IMR-90 (cell line): Measurements from ENCODE around the gene LETM1. TPM values are rescaled to one million over a fixed set of nuclear protein-coding genes. Genes with fewer than 3 reads are reported as not detected.

Experiments used
- ATAC-seq: fragments of 200-7000 bp; cut with Tn5 transposase; 2 replicates; pipeline ENCODE4 v1.9.1; 2020; ENCODE audit warnings: low read depth, mild to moderate bottlenecking, moderate library complexity
- BruUV-seq: library from RNA; stranded (reverse); fragments of 400-500 nt; replicated peaks from 2 replicates; lab custom pipeline; 2021; lab: Mats Ljungman, UMichigan
- CTCF ChIA-PET: fragments of 300-600 bp; formaldehyde crosslinking; extraction: SDS; loops from one replicate; lab custom pipeline; 2021; ENCODE audit warnings: antibody characterized with exemption; lab: Yijun Ruan, JAX
- POLR2A ChIA-PET: fragments of 300-600 bp; sonication (Branson Sonifier 250); formaldehyde crosslinking; loops from one replicate; lab custom pipeline; 2022; ENCODE audit warnings: antibody characterized with exemption; ENCODE audit not compliant: unreplicated experiment; lab: Charles Lee
- DNase-seq: peaks from one replicate; pipeline ENCODE4 v3.0.0; 2013
- H2AFZ ChIP-seq: replicated peaks from 2 replicates; pipeline ENCODE3; 2013; ENCODE audit warnings: low read length, mild to moderate bottlenecking; ENCODE audit not compliant: poor library complexity
- H2AK5ac ChIP-seq: 2 replicates; pipeline ENCODE4 v1.6.1; 2013; ENCODE audit warnings: low read depth, low read length, inconsistent platforms
- H2AK9ac ChIP-seq: replicated peaks from 2 replicates; pipeline ENCODE3; 2013; ENCODE audit warnings: mild to moderate bottlenecking, low read depth, low read length, moderate library complexity; ENCODE audit not compliant: poor library complexity
- H2BK120ac ChIP-seq: 2 replicates; pipeline ENCODE4 v1.6.1; 2013; ENCODE audit warnings: low read depth, low read length, inconsistent platforms
- H2BK15ac ChIP-seq: 3 replicates; pipeline ENCODE4 v1.6.1; 2013; ENCODE audit warnings: low read depth, low read length, inconsistent platforms
- H2BK20ac ChIP-seq: 2 replicates; pipeline ENCODE4 v1.6.1; 2013; ENCODE audit warnings: low read depth, mild to moderate bottlenecking, inconsistent platforms, low read length, moderate library complexity
- H2BK5ac ChIP-seq: 2 replicates; pipeline ENCODE4 v1.6.1; 2013; ENCODE audit warnings: mild to moderate bottlenecking, low read depth, low read length, inconsistent platforms; ENCODE audit not compliant: poor library complexity, severe bottlenecking
- H3K14ac ChIP-seq: replicated peaks from 2 replicates; pipeline ENCODE4 v1.6.1; 2013; ENCODE audit warnings: low read depth, low read length, inconsistent platforms
- H3K18ac ChIP-seq: 2 replicates; pipeline ENCODE4 v1.6.1; 2013; ENCODE audit warnings: low read depth, low read length, control low read depth
- H3K23ac ChIP-seq: 2 replicates; pipeline ENCODE4 v1.6.1; 2013; ENCODE audit warnings: low read depth, low read length, inconsistent platforms
- H3K27ac ChIP-seq: 2 replicates; pipeline ENCODE4 v1.5.1; 2013; ENCODE audit warnings: mild to moderate bottlenecking, control low read depth, low read length; ENCODE audit not compliant: insufficient read depth
- H3K27me3 ChIP-seq: 2 replicates; pipeline ENCODE4 v1.6.1; 2013; ENCODE audit warnings: low read length; ENCODE audit not compliant: control insufficient read depth, insufficient read depth
- H3K36me3 ChIP-seq: 2 replicates; pipeline ENCODE4 v1.6.1; 2013; ENCODE audit warnings: low read length, mixed read lengths; ENCODE audit not compliant: control insufficient read depth, insufficient read depth
- H3K4ac ChIP-seq: 2 replicates; pipeline ENCODE4 v1.6.1; 2013; ENCODE audit warnings: low read depth, low read length, inconsistent platforms
- H3K4me1 ChIP-seq: 2 replicates; pipeline ENCODE4 v1.6.1; 2013; ENCODE audit warnings: low read length, mixed read lengths; ENCODE audit not compliant: control insufficient read depth, insufficient read depth
- H3K4me2 ChIP-seq: 2 replicates; pipeline ENCODE4 v1.6.1; 2013; ENCODE audit warnings: low read depth, mild to moderate bottlenecking, control low read depth, low read length, moderate library complexity
- H3K4me3 ChIP-seq: 2 replicates; pipeline ENCODE4 v1.5.1; 2013; ENCODE audit warnings: low read depth, mild to moderate bottlenecking, control low read depth, low read length, moderate library complexity; ENCODE audit not compliant: insufficient read depth
- H3K56ac ChIP-seq: 2 replicates; pipeline ENCODE4 v1.6.1; 2013; ENCODE audit warnings: low read length, inconsistent platforms; ENCODE audit not compliant: insufficient read depth; ENCODE audit errors: extremely low read depth
- H3K79me1 ChIP-seq, 2 experiments: 2 replicates each; pipeline ENCODE4 v1.6.1; 2013; ENCODE audit warnings: low read length in 2 of 2, inconsistent platforms in 1 of 2, low read depth in 1 of 2
- H3K9ac ChIP-seq: 2 replicates; pipeline ENCODE4 v1.6.1; 2013; ENCODE audit warnings: low read depth, low read length, control low read depth
- H3K9me1 ChIP-seq: 2 replicates; pipeline ENCODE4 v1.6.1; 2013; ENCODE audit warnings: low read length, inconsistent platforms; ENCODE audit not compliant: insufficient read depth
- H3K9me3 ChIP-seq: 2 replicates; pipeline ENCODE4 v1.6.1; 2013; ENCODE audit warnings: low read length; ENCODE audit not compliant: control insufficient read depth, insufficient read depth
- H4K20me1 ChIP-seq: 2 replicates; pipeline ENCODE4 v1.6.1; 2013; ENCODE audit warnings: low read length, inconsistent platforms; ENCODE audit not compliant: insufficient read depth
- H4K5ac ChIP-seq: 2 replicates; pipeline ENCODE4 v1.6.1; 2013; ENCODE audit warnings: mild to moderate bottlenecking, low read depth, low read length, control low read depth
- H4K8ac ChIP-seq, 2 experiments: 2 replicates each; pipeline ENCODE4 v1.6.1; 2013; ENCODE audit warnings: low read depth in 2 of 2, low read length in 2 of 2, control low read depth in 1 of 2, inconsistent platforms in 1 of 2
- H4K91ac ChIP-seq: 2 replicates; pipeline ENCODE4 v1.6.1; 2013; ENCODE audit warnings: low read depth, low read length, inconsistent platforms; ENCODE audit not compliant: insufficient read depth
- BHLHE40 ChIP-seq: fragments of 150-350 bp; IDR thresholded peaks from 2 replicates; pipeline ENCODE4 v1.6.1; 2016; ENCODE audit warnings: mild to moderate bottlenecking, low read depth, low read length
- RCOR1 ChIP-seq: IDR thresholded peaks from 2 replicates; pipeline ENCODE4 v1.6.1; 2012; ENCODE audit warnings: mild to moderate bottlenecking, low read length, improper control_type of control experiment; ENCODE audit not compliant: insufficient replicate concordance
- SMC3 ChIP-seq: fragments of 150-350 bp; IDR thresholded peaks from 2 replicates; pipeline ENCODE4 v1.6.1; 2016; ENCODE audit warnings: low read depth, mild to moderate bottlenecking, antibody characterized with exemption, low read length, moderate library complexity
- WGBS, 2 experiments: methylation state at CpG; one replicate each; pipeline versions ENCODE4 v1.1.5 to v1.1.7; 2013; ENCODE audit warnings: missing lambda C conversion rate in 2 of 2; ENCODE audit not compliant: insufficient read length in 1 of 2; ENCODE audit errors: extremely low coverage in 2 of 2; 5-methylcytosine and 5-hydroxymethylcytosine counted together
- dilution Hi-C: fragments of 300-500 bp; cut with HindIII; formaldehyde crosslinking; loops from one replicate; pipeline ENCODE4 v1.14.3; 2018; ENCODE audit warnings: low sequenced_read_pairs; ENCODE audit not compliant: unreplicated experiment
- in situ Hi-C: fragments of 300-500 bp; cut with MboI; formaldehyde crosslinking; loops from 3 replicates; pipeline ENCODE4 v1.14.3; 2019; ENCODE audit warnings: low sequenced_read_pairs, inconsistent platforms, mixed read lengths
- intact Hi-C: fragments of 100-400 bp; cut with micrococcal nuclease; formaldehyde crosslinking; loops from 2 replicates; pipeline ENCODE4 v1.10.0; 2022
- polyA plus RNA-seq, 3 experiments: library from polyadenylated mRNA; depleted of rRNA; stranded (reverse); fragments of >200 nt; gene quantifications; 2 replicates each; pipeline ENCODE4 v1.2.3, GENCODE V29; 2012; ENCODE audit warnings: low replicate concordance in 1 of 3
- total RNA-seq: library from RNA; depleted of rRNA; stranded (reverse); fragments of >200 nt; gene quantifications from 2 replicates; pipeline ENCODE4 v1.2.3, GENCODE V29; 2012

LETM1 gene
- total and polyA plus RNA-seq, 2 of the 4 experiments (the other 2 are of a cell fraction) = 25.0 to 49.3 TPM

- Histone ChIP-seq H2BK120ac (no peak overlapping the region), H3K9me1 (no peaks in the 10 kb centered on the region), H3K4me3 (no peak overlapping the region), H3K56ac (no peak overlapping the region), H3K9me3 (no peaks in the 10 kb centered on the region), H2BK5ac (no peak overlapping the region), H3K27me3 (peaks cover 2% of the 10 kb centered on the region; the same call in 1 of the 2 replicates), H4K5ac (no peak overlapping the region), H2BK15ac (no peak overlapping the region), H3K4me2 (no peak overlapping the region), H2AFZ (no peak overlapping the region), H3K14ac (no peak overlapping the region), H3K79me1 (no peaks in the 10 kb centered on the region), H3K9ac (no peak overlapping the region), H3K27ac (no peak overlapping the region), H3K23ac (no peak overlapping the region), H2AK5ac (no peak overlapping the region), H4K91ac (no peak overlapping the region), H2AK9ac (no peak overlapping the region), H3K36me3 (no peaks in the 10 kb centered on the region), H3K4me1 (no peaks in the 10 kb centered on the region; the same call in 1 of the 2 replicates), H3K4ac (no peak overlapping the region), H4K8ac (no peak overlapping the region), H3K18ac (no peak overlapping the region), H2BK20ac (no peak overlapping the region), H4K20me1 (no peaks in the 10 kb centered on the region; the same call in 1 of the 2 replicates)
- in situ Hi-C loops = no loop called here
- TF ChIP-seq RCOR1 (no peak), SMC3 (no peak), BHLHE40 (no peak)
- ChIA-PET POLR2A (no interaction called here), CTCF (no interaction called here)
- WGBS, 2 experiments = 59% methylated on average over 11 of the region's 33 CpGs; no CpG with 5 or more reads in 1 of the 2 experiments
- intact Hi-C loops = no loop called here
- DNase-seq (no peak), ATAC-seq (no peak)
- no TSS peak for BruUV-seq
- dilution Hi-C loops = no loop called here
Observed at GRCh38 chr4:1770245-1770644, 85.7 kb downstream of the LETM1 start.
